Measurements from ENCODE around the gene NPIPA7. TPM values are rescaled to one million over a fixed set of nuclear protein-coding genes. Genes with fewer than 3 reads are reported as not detected.
A peak's percentile ranks its signal among the peaks of the same experiment; 100 is the strongest.
"Not testable (repeated sequence)": the region's sequence is repeated elsewhere in the genome, so short reads cannot be mapped to it uniquely, and the experiment has no call there.

The NPIPA7 gene
- 1 to 10 TPM; 4.1 to 8.8 (median 4.6) TPM for total RNA-seq
- long read RNA-seq, donor 1, result 0 reads
- long read RNA-seq, donor 2, result 0 reads

GRCh38 chr16:16378840-16379239 lies at the start of gene NPIPA7:
Gene NPIPA7 (plus strand): TSS chr16:16379140. CDS start chr16:16379245, 105 bp downstream.
- H3K36me3 ChIP-seq (ENCODE audit: low read depth); H3K4me1 ChIP-seq (ENCODE audit: low read depth); DNase-seq; H3K4me3 ChIP-seq; H3K9me3 ChIP-seq; intact Hi-C loops (cut with DNase I, micrococcal nuclease); ATAC-seq: not testable (repeated sequence)

DNA sequence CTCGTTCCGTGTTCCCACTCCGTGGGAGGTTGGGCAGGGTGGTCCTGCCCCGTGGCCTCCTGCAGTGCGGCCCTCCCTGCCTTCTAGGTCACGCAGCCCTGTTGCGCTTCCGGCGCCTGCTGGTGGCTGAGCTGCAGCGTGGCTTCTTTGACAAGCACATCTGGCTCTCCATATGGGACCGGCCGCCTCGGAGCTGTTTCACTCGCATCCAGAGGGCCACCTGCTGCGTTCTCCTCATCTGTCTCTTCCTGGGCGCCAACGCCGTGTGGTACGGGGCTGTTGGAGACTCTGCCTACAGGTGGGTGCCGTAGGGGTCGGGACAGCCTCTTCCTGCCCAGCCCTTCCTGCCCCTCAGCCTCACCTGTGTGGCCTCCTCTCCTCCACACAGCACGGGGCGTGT lies 47.5 kb upstream of the NPIPA7 start:
- DNase-seq, result peak in 1 of 3 donors; percentile 19
- H3K9me3 ChIP-seq; H3K36me3 ChIP-seq (ENCODE audit: low read depth); ATAC-seq; H3K4me3 ChIP-seq; intact Hi-C loops (cut with DNase I, micrococcal nuclease); H3K4me1 ChIP-seq (ENCODE audit: low read depth): not testable (repeated sequence)

- H3K36me3 ChIP-seq (ENCODE audit: low read depth); H3K4me1 ChIP-seq (ENCODE audit: low read depth); intact Hi-C loops (cut with DNase I, micrococcal nuclease); H3K4me3 ChIP-seq; ATAC-seq; H3K9me3 ChIP-seq: not testable (repeated sequence)
- DNase-seq, result peak in 1 of 3 donors; percentile 10
Measured at GRCh38 chr16:16357556-16357955, 21.4 kb upstream of the NPIPA7 start.

GRCh38 chr16:16358539-16359240 lies 20.2 kb upstream of the NPIPA7 start:
- H3K4me3 ChIP-seq; H3K9me3 ChIP-seq; H3K36me3 ChIP-seq (ENCODE audit: low read depth); ATAC-seq; H3K4me1 ChIP-seq (ENCODE audit: low read depth); intact Hi-C loops (cut with DNase I, micrococcal nuclease): not testable (repeated sequence)
- DNase-seq, result peak in 2 of 3 donors; percentile 25 to 42

- intact Hi-C loops (cut with DNase I, micrococcal nuclease); ATAC-seq; H3K4me1 ChIP-seq (ENCODE audit: low read depth); H3K4me3 ChIP-seq; H3K36me3 ChIP-seq (ENCODE audit: low read depth); H3K9me3 ChIP-seq: not testable (repeated sequence)
- DNase-seq, result peak in 1 of 3 donors; percentile 15
Measured at GRCh38 chr16:16363595-16363994, 15.3 kb upstream of the NPIPA7 start.

GRCh38 chr16:16364100-16364499 lies 14.8 kb upstream of the NPIPA7 start:
- ATAC-seq; intact Hi-C loops (cut with DNase I, micrococcal nuclease); H3K9me3 ChIP-seq; DNase-seq; H3K4me3 ChIP-seq; H3K36me3 ChIP-seq (ENCODE audit: low read depth); H3K4me1 ChIP-seq (ENCODE audit: low read depth): not testable (repeated sequence)

DNA sequence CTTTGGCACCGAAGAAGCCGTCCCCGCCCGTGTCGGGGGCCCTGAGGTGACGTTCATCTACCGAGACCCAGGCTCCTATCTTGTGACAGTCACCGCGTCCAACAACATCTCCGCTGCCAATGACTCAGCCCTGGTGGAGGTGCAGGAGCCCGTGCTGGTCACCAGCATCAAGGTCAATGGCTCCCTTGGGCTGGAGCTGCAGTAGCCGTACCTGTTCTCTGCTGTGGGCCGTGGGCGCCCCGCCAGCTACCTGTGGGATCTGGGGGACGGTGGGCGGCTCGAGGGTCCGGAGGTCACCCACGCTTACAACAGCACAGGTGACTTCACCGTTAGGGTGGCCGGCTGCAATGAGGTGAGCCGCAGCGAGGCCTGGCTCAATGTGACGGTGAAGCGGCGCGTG lies 14.2 kb upstream of the NPIPA7 start:
- peak; percentile 18 for ATAC-seq
- intact Hi-C loops (cut with DNase I, micrococcal nuclease), result not testable (repeated sequence)

GRCh38 chr16:16365319-16365718 lies 13.6 kb upstream of the NPIPA7 start:
- H3K4me3 ChIP-seq; H3K36me3 ChIP-seq (ENCODE audit: low read depth); H3K4me1 ChIP-seq (ENCODE audit: low read depth); intact Hi-C loops (cut with DNase I, micrococcal nuclease); H3K9me3 ChIP-seq: not testable (repeated sequence)
- peak; percentile 35 for ATAC-seq
- DNase-seq, result peak in 1 of 3 donors; percentile 23

More for the DNA sequence above, 14.2 kb upstream of the NPIPA7 start:
- H3K36me3 ChIP-seq (ENCODE audit: low read depth); H3K9me3 ChIP-seq; H3K4me1 ChIP-seq (ENCODE audit: low read depth); DNase-seq; H3K4me3 ChIP-seq: not testable (repeated sequence)

DNA sequence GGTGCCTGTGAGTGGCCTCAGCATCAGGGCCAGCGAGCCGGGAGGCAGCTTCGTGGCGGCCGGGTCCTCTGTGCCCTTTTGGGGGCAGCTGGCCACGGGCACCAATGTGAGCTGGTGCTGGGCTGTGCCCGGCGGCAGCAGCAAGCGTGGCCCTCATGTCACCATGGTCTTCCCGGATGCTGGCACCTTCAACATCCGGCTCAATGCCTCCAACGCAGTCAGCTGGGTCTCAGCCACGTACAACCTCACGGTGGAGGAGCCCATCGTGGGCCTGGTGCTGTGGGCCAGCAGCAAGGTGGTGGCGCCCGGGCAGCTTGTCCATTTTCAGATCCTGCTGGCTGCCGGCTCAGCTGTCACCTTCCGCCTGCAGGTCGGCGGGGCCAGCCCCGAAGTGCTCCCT lies 13.1 kb upstream of the NPIPA7 start:
- ATAC-seq; DNase-seq; intact Hi-C loops (cut with DNase I, micrococcal nuclease): not testable (repeated sequence)

GRCh38 chr16:16366552-16367284 lies 12.2 kb upstream of the NPIPA7 start:
- peak in 1 of 3 donors; percentile 45 for DNase-seq
- intact Hi-C loops (cut with DNase I, micrococcal nuclease); H3K4me3 ChIP-seq; H3K36me3 ChIP-seq (ENCODE audit: low read depth); H3K9me3 ChIP-seq; H3K4me1 ChIP-seq (ENCODE audit: low read depth): not testable (repeated sequence)
- ATAC-seq, result peak; percentile 17

More for the DNA sequence above, 13.1 kb upstream of the NPIPA7 start:
- H3K4me1 ChIP-seq (ENCODE audit: low read depth); H3K36me3 ChIP-seq (ENCODE audit: low read depth); H3K9me3 ChIP-seq; H3K4me3 ChIP-seq: not testable (repeated sequence)

- ATAC-seq; DNase-seq; H3K4me1 ChIP-seq (ENCODE audit: low read depth); intact Hi-C loops (cut with DNase I, micrococcal nuclease); H3K9me3 ChIP-seq; H3K36me3 ChIP-seq (ENCODE audit: low read depth); H3K4me3 ChIP-seq: not testable (repeated sequence)
Measured at GRCh38 chr16:16367285-16367628, 11.7 kb upstream of the NPIPA7 start.

- DNase-seq, result peak in 1 of 3 donors; percentile 20
- ATAC-seq; H3K4me3 ChIP-seq; H3K4me1 ChIP-seq (ENCODE audit: low read depth); intact Hi-C loops (cut with DNase I, micrococcal nuclease); H3K9me3 ChIP-seq; H3K36me3 ChIP-seq (ENCODE audit: low read depth): not testable (repeated sequence)
Measured at GRCh38 chr16:16369081-16369856, 9.7 kb upstream of the NPIPA7 start.

- H3K36me3 ChIP-seq (ENCODE audit: low read depth); H3K9me3 ChIP-seq; H3K4me1 ChIP-seq (ENCODE audit: low read depth); H3K4me3 ChIP-seq; ATAC-seq; intact Hi-C loops (cut with DNase I, micrococcal nuclease): not testable (repeated sequence)
- peak in 1 of 3 donors; percentile 7 for DNase-seq
Measured at GRCh38 chr16:16371136-16371735, 7.7 kb upstream of the NPIPA7 start.

- DNase-seq; intact Hi-C loops (cut with DNase I, micrococcal nuclease); H3K4me1 ChIP-seq (ENCODE audit: low read depth); H3K36me3 ChIP-seq (ENCODE audit: low read depth); H3K9me3 ChIP-seq; ATAC-seq; H3K4me3 ChIP-seq: not testable (repeated sequence)
Measured at GRCh38 chr16:16374192-16374591, 4.7 kb upstream of the NPIPA7 start.

Data from mucosa of descending colon (tissue), 3 donors.